Panc1 (cell line): ENCODE results near the gene CFAP97D2. TPM values are rescaled to one million over a fixed set of nuclear protein-coding genes. Genes with fewer than 3 reads are reported as not detected.

ENCODE experiments used
- ATAC-seq: fragments of 200-7000 bp; cut with Tn5 transposase; 2 replicates; pipeline ENCODE4 v1.9.1; 2020; ENCODE audit warnings: mild to moderate bottlenecking, moderate library complexity
- BruUV-seq: library from RNA; stranded (reverse); fragments of 400-500 nt; replicated peaks from 2 replicates; lab custom pipeline; 2021; lab: Mats Ljungman, UMichigan
- CTCF ChIA-PET: fragments of 300-600 bp; sonication (Branson Sonifier 250); formaldehyde crosslinking; loops from one replicate; lab custom pipeline; 2022; ENCODE audit warnings: antibody characterized with exemption; lab: Charles Lee
- POLR2A ChIA-PET: fragments of 300-600 bp; sonication (Branson Sonifier 250); formaldehyde crosslinking; loops from one replicate; lab custom pipeline; 2022; ENCODE audit warnings: antibody characterized with exemption; lab: Charles Lee
- DNase-seq: peaks from one replicate; pipeline ENCODE4 v3.0.0-alpha.2; 2010; ENCODE audit warnings: low read depth, low spot score
- H3K27ac ChIP-seq: 2 replicates; pipeline ENCODE4 v1.5.1; 2011; ENCODE audit warnings: mild to moderate bottlenecking, low read length, inconsistent platforms
- H3K27me3 ChIP-seq: fragments of 200-500 bp; sonication (Bioruptor generic); 2 replicates; pipeline ENCODE4 v1.6.0; 2014; ENCODE audit warnings: low read length, inconsistent platforms; ENCODE audit not compliant: control insufficient read depth, insufficient read depth
- H3K36me3 ChIP-seq: fragments of 200-500 bp; sonication (Bioruptor generic); 2 replicates; pipeline ENCODE4 v1.5.1; 2014; ENCODE audit warnings: inconsistent platforms, mild to moderate bottlenecking, low read length, moderate library complexity; ENCODE audit not compliant: control insufficient read depth, insufficient read depth
- H3K4me1 ChIP-seq: 2 replicates; pipeline ENCODE4 v1.5.1; 2011; ENCODE audit warnings: inconsistent platforms, mild to moderate bottlenecking, low read length, moderate library complexity; ENCODE audit not compliant: control insufficient read depth, insufficient read depth
- H3K4me3 ChIP-seq, 2 experiments: 2 replicates each; pipeline ENCODE4 v1.5.1; 2011 to 2012; ENCODE audit warnings: low read depth in 2 of 2, low read length in 2 of 2, mild to moderate bottlenecking in 2 of 2, inconsistent platforms in 1 of 2, moderate library complexity in 1 of 2
- H3K9me3 ChIP-seq: fragments of 200-500 bp; sonication (Bioruptor generic); 2 replicates; pipeline ENCODE4 v1.5.1; 2014; ENCODE audit warnings: low read depth, mild to moderate bottlenecking, inconsistent platforms, low read length, moderate library complexity; ENCODE audit not compliant: control insufficient read depth, insufficient read depth
- CTCF ChIP-seq: fragments of 450-650 bp; IDR thresholded peaks from 2 replicates; pipeline ENCODE4 v1.5.1; 2017; ENCODE audit warnings: mild to moderate bottlenecking
- POLR2AphosphoS5 ChIP-seq: IDR thresholded peaks from 2 replicates; pipeline ENCODE4 v1.6.1; 2012; ENCODE audit warnings: mild to moderate bottlenecking, low read depth, low read length, moderate library complexity
- REST ChIP-seq, 2 experiments: IDR thresholded peaks; 2 replicates each; pipeline ENCODE4 v1.6.1; 2011 to 2012; ENCODE audit warnings: low read depth in 2 of 2, control low read depth in 1 of 2, low read length in 1 of 2, mild to moderate bottlenecking in 1 of 2, moderate library complexity in 1 of 2; ENCODE audit not compliant: insufficient read depth in 1 of 2
- SIN3A ChIP-seq: IDR thresholded peaks from 2 replicates; pipeline ENCODE4 v1.6.1; 2012; ENCODE audit warnings: low read depth, mild to moderate bottlenecking, low read length, moderate library complexity, borderline replicate concordance; ENCODE audit not compliant: insufficient read depth
- TCF7L2 ChIP-seq: IDR thresholded peaks from 2 replicates; pipeline ENCODE4 v1.6.1; 2011; ENCODE audit warnings: mild to moderate bottlenecking, low read depth, low read length, inconsistent platforms
- in situ Hi-C: cut with HindIII; loops from 2 replicates; pipeline ENCODE4 v1.10.0; 2016; ENCODE audit warnings: low sequenced_read_pairs, low pct_unique_long_range_greater_than_20kb
- intact Hi-C: fragments of 100-400 bp; cut with micrococcal nuclease; formaldehyde crosslinking; loops from one replicate; pipeline ENCODE4 v1.10.0; 2022; ENCODE audit not compliant: unreplicated experiment
- total RNA-seq: library from RNA; stranded (reverse); gene quantifications from one replicate; pipeline ENCODE4 v1.2.1, GENCODE V29; 2021; ENCODE audit not compliant: unreplicated experiment

The CFAP97D2 gene
- total RNA-seq, 1 experiment from 2014 or later: not detected

DNA sequence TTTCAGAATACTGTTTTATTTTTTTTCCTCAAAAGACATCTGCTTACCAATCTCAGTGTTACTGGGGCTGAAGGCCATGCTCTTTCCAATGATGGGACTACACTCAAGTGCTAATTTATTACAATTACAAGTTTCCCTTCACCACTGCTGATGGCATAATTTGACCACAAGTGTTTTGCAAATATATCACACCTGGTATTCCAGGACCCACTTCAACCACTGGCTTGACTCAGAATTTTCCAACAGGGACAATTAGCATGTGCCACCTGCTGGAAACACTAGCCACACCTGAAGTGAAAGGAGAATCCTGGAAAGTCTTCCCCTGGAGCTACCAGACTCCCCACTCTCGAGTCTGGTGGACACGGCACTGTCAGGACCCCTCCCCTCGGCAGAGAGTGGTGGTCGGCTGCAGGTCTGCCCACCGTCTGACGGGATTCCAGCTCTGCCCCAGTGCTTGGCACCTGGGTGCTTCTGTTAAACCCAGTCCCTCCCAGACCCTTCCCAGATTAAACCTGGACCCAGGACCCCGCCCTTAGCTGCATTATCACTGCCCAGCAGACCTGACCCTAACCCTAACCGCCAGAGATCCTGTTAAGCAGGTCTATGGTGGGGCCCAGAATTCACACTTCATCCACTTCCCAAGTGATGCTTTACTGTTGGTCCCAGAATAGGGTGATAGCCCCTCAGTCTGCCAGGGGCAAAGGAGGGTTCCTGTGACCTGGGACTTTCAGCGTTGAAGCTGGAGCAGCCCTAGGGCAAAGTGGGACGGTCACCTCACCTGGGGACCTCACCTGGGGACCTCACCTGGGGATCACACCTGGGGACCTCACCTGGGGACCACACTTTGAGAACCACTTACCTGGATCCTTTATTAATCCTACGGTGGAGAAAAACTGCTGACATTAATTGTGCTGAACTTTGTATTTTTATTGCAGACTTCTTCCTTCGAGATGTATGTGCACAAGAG, 29.0 kb upstream of the CFAP97D2 start:
- no peak for DNase-seq
- TF ChIP-seq SIN3A: no peak
- no peak for TF ChIP-seq CTCF
- TF ChIP-seq POLR2AphosphoS5: no peak
- TF ChIP-seq REST (IDR thresholded peaks at IDR 0.05; ENCODE audit: insufficient read depth in 1 of 2, low read depth in 2 of 2, low read length in 1 of 2): no peak
- TF ChIP-seq TCF7L2: no peak
- ChIA-PET CTCF (no interaction called here), POLR2A (no interaction called here)
- BruUV-seq: no TSS peak
- H3K36me3 ChIP-seq: no peaks in the 10 kb centered on the region
- no peak for ATAC-seq
- intact Hi-C loops: no loop called here
- H3K27ac ChIP-seq: no peak overlapping the region
- no peak overlapping the region for H3K4me3 ChIP-seq
- no peaks in the 10 kb centered on the region for H3K9me3 ChIP-seq
- H3K27me3 ChIP-seq: no peaks in the 10 kb centered on the region
- H3K4me1 ChIP-seq: peaks cover 6% of the 10 kb centered on the region; the same call in 1 of the 2 replicates
- in situ Hi-C loops: no loop called here

- ChIA-PET POLR2A (no interaction called here), CTCF (no interaction called here)
- Histone ChIP-seq H3K9me3 (no peaks in the 10 kb centered on the region), H3K4me1 (peaks cover 6% of the 10 kb centered on the region; the same call in 1 of the 2 replicates), H3K4me3 (no peak overlapping the region), H3K27me3 (no peaks in the 10 kb centered on the region), H3K27ac (no peak overlapping the region), H3K36me3 (no peaks in the 10 kb centered on the region)
- in situ Hi-C loops (no loop called here), intact Hi-C loops (no loop called here)
- BruUV-seq: no TSS peak
- no peak for TF ChIP-seq TCF7L2
- no peak for TF ChIP-seq CTCF
- TF ChIP-seq POLR2AphosphoS5: no peak
- TF ChIP-seq SIN3A: no peak
- no peak for TF ChIP-seq REST (IDR thresholded peaks at IDR 0.05; ENCODE audit: insufficient read depth in 1 of 2, low read depth in 2 of 2, low read length in 1 of 2)
- ATAC-seq (no peak), DNase-seq (no peak)
These were observed 28.0 kb upstream of the CFAP97D2 start for GRCh38 chr13:114151031-114151430.
